Transverse colon (tissue), 4 donors: Measurements from ENCODE around the gene ARVCF.

ENCODE experiments used
- CTCF ChIP-seq, 5 experiments: fragments of 200-600 bp in 3 of 5; fragments of 450-650 bp in 2 of 5; sonication (generic) in 3 of 5; IDR thresholded peaks; 1 replicate in 2 of 5; 2 replicates in 3 of 5; pipeline ENCODE4 v1.5.1; 2016 to 2017; ENCODE audit warnings: antibody characterized with exemption in 5 of 5, inconsistent platforms in 3 of 5, mild to moderate bottlenecking in 2 of 5, moderate library complexity in 1 of 5
- EP300 ChIP-seq: sonication (generic); formaldehyde crosslinking; IDR thresholded peaks from one replicate; pipeline ENCODE4 v1.6.1; 2017; ENCODE audit warnings: antibody characterized with exemption, low read depth
- POLR2A ChIP-seq: fragments of 450-650 bp; IDR thresholded peaks from one replicate; pipeline ENCODE4 v1.6.1; 2016; ENCODE audit warnings: antibody characterized with exemption, mild to moderate bottlenecking, moderate library complexity
- POLR2AphosphoS5 ChIP-seq, 3 donors: sonication (generic); formaldehyde crosslinking; IDR thresholded peaks; one replicate each; pipeline ENCODE4 v1.6.1; 2016; ENCODE audit warnings: antibody characterized with exemption in 3 of 3

- TF ChIP-seq CTCF (IDR thresholded peaks at IDR 0.05) (no peak), POLR2AphosphoS5 (IDR thresholded peaks at IDR 0.05) (no peak), POLR2A (no peak), EP300 (no peak)
Observed at GRCh38 chr22:19984851-19985811, 31.5 kb downstream of the ARVCF start.
